HEK293 (cell line): ENCODE results near the gene AHSA1.

Source experiments
- BCL11A ChIP-seq: fragments of 450-650 bp; formaldehyde crosslinking; IDR thresholded peaks from 2 replicates; pipeline ENCODE4 v1.5.1; 2016; ENCODE audit warnings: low read depth, missing biosample characterization, missing genetic modification characterization
- CTCF ChIP-seq: fragments of 450-650 bp; formaldehyde crosslinking; IDR thresholded peaks from 2 replicates; pipeline ENCODE4 v1.5.1; 2016; ENCODE audit warnings: missing biosample characterization, missing genetic modification characterization
- ELK4 ChIP-seq: IDR thresholded peaks from 2 replicates; pipeline ENCODE4 v1.6.1; 2011; ENCODE audit warnings: mild to moderate bottlenecking, low read depth, low read length, borderline replicate concordance
- INSM2 ChIP-seq: fragments of 450-650 bp; formaldehyde crosslinking; IDR thresholded peaks from 2 replicates; pipeline ENCODE4 v1.5.1; 2016; ENCODE audit warnings: missing biosample characterization, missing genetic modification characterization
- MYNN ChIP-seq: fragments of 450-650 bp; formaldehyde crosslinking; IDR thresholded peaks from 2 replicates; pipeline ENCODE4 v1.5.1; 2016; ENCODE audit warnings: missing biosample characterization, missing genetic modification characterization, borderline replicate concordance
- REST ChIP-seq: fragments of 450-650 bp; formaldehyde crosslinking; IDR thresholded peaks from 2 replicates; pipeline ENCODE4 v1.5.1; 2016; ENCODE audit warnings: missing biosample characterization, missing genetic modification characterization
- ZBTB49 ChIP-seq: fragments of 450-650 bp; formaldehyde crosslinking; IDR thresholded peaks from 2 replicates; pipeline ENCODE4 v1.5.1; 2016; ENCODE audit warnings: missing biosample characterization, missing genetic modification characterization, low read depth
- ZNF10 ChIP-seq: fragments of 450-650 bp; formaldehyde crosslinking; IDR thresholded peaks from 2 replicates; pipeline ENCODE4 v1.5.1; 2017; ENCODE audit warnings: missing biosample characterization, missing genetic modification characterization
- ZNF121 ChIP-seq: fragments of 450-650 bp; formaldehyde crosslinking; IDR thresholded peaks from 2 replicates; pipeline ENCODE4 v1.5.1; 2016; ENCODE audit warnings: missing biosample characterization, missing genetic modification characterization
- ZNF155 ChIP-seq: fragments of 450-650 bp; formaldehyde crosslinking; IDR thresholded peaks from 2 replicates; pipeline ENCODE4 v1.5.1; 2016; ENCODE audit warnings: missing biosample characterization, missing genetic modification characterization
- ZNF26 ChIP-seq: fragments of 450-650 bp; formaldehyde crosslinking; IDR thresholded peaks from 2 replicates; pipeline ENCODE4 v1.5.1; 2016; ENCODE audit warnings: missing biosample characterization, missing genetic modification characterization
- ZNF274 ChIP-seq, 2 experiments: fragments of 200-500 bp in 1 of 2; fragments of 450-650 bp in 1 of 2; sonication (Bioruptor generic) in 1 of 2; formaldehyde crosslinking in 1 of 2; IDR thresholded peaks; 2 replicates each; pipeline versions ENCODE4 v1.5.1 to v1.6.1; 2014 to 2016; ENCODE audit warnings: borderline replicate concordance in 1 of 2, inconsistent platforms in 1 of 2, low read length in 1 of 2, missing biosample characterization in 1 of 2, missing genetic modification characterization in 1 of 2
- ZNF354C ChIP-seq: fragments of 450-650 bp; formaldehyde crosslinking; IDR thresholded peaks from 2 replicates; pipeline ENCODE4 v1.5.1; 2016; ENCODE audit warnings: missing biosample characterization, missing genetic modification characterization, low read depth, borderline replicate concordance

GRCh38 chr14:77416836-77417235 lies 41.1 kb upstream of the AHSA1 start:
- no peak for TF ChIP-seq MYNN (tag by site-specific recombination)
- no peak for TF ChIP-seq CTCF (tag by site-specific recombination)
- TF ChIP-seq ZNF155 (tag by site-specific recombination): no peak
- TF ChIP-seq ZNF26 (tag by site-specific recombination): no peak
- no peak for TF ChIP-seq ZNF121 (tag by site-specific recombination)
- TF ChIP-seq ELK4: no peak
- no peak for TF ChIP-seq ZBTB49 (tag by site-specific recombination)
- no peak for TF ChIP-seq ZNF10 (tag by site-specific recombination)
- TF ChIP-seq BCL11A: no peak
- TF ChIP-seq ZNF354C (tag by site-specific recombination): no peak
- TF ChIP-seq REST (tag by site-specific recombination): no peak
- TF ChIP-seq INSM2 (tag by site-specific recombination): no peak
- no peak for TF ChIP-seq ZNF274 (IDR thresholded peaks at IDR 0.05; ENCODE audit: low read length)
- no peak for TF ChIP-seq ZNF274 (tag by site-specific recombination; IDR thresholded peaks at IDR 0.05; ENCODE audit: borderline replicate concordance)
